Measurements from ENCODE around the gene MAN2B2. TPM values are rescaled to one million over a fixed set of nuclear protein-coding genes. Genes with fewer than 3 reads are reported as not detected.

MAN2B2 gene
- total RNA-seq, 2 experiments from 2014 or later, result 10.8 to 13.0 TPM

- ChIA-PET POLR2A (no interaction called here), CTCF (interaction anchor here (2.0 kb wide), 1 partner anchor 13 kb away, joined by 15 read pairs; no protein-coding TSS in a partner anchor)
- DNase-seq (no peak), ATAC-seq (no peak)
- Mint-ChIP-seq H3K27ac (no peak overlapping the region), H3K4me1 (ENCODE audit: low read depth) (no peaks in the 10 kb centered on the region), H3K9me3 (peaks cover 10% of the 10 kb centered on the region), H3K27me3 (peaks cover 19% of the 10 kb centered on the region), H3K36me3 (ENCODE audit: low read depth) (peaks cover 3% of the 10 kb centered on the region), H3K4me3 (no peak overlapping the region)
- intact Hi-C loops (cut with micrococcal nuclease), result no loop called here
- TF ChIP-seq, protein P1, sequence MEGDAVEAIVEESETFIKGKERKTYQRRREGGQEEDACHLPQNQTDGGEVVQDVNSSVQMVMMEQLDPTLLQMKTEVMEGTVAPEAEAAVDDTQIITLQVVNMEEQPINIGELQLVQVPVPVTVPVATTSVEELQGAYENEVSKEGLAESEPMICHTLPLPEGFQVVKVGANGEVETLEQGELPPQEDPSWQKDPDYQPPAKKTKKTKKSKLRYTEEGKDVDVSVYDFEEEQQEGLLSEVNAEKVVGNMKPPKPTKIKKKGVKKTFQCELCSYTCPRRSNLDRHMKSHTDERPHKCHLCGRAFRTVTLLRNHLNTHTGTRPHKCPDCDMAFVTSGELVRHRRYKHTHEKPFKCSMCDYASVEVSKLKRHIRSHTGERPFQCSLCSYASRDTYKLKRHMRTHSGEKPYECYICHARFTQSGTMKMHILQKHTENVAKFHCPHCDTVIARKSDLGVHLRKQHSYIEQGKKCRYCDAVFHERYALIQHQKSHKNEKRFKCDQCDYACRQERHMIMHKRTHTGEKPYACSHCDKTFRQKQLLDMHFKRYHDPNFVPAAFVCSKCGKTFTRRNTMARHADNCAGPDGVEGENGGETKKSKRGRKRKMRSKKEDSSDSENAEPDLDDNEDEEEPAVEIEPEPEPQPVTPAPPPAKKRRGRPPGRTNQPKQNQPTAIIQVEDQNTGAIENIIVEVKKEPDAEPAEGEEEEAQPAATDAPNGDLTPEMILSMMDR (IDR thresholded peaks at IDR 0.05), result no peak
Measured at GRCh38 chr4:6548882-6549230, 26.1 kb upstream of the MAN2B2 start.

- Mint-ChIP-seq H3K4me3 (no peak overlapping the region), H3K27ac (no peak overlapping the region), H3K36me3 (ENCODE audit: low read depth) (peaks cover 3% of the 10 kb centered on the region), H3K9me3 (peaks cover 10% of the 10 kb centered on the region), H3K4me1 (ENCODE audit: low read depth) (no peaks in the 10 kb centered on the region), H3K27me3 (peaks cover 19% of the 10 kb centered on the region)
- POLR2A ChIA-PET, result no interaction called here
- CTCF ChIA-PET, result no interaction called here
- ATAC-seq, result no peak
- TF ChIP-seq, protein P1 (IDR thresholded peaks at IDR 0.05), result no peak
- DNase-seq, result no peak
- intact Hi-C loops (cut with micrococcal nuclease), result no loop called here
Measured at GRCh38 chr4:6549445-6549844, 25.5 kb upstream of the MAN2B2 start.

DNA sequence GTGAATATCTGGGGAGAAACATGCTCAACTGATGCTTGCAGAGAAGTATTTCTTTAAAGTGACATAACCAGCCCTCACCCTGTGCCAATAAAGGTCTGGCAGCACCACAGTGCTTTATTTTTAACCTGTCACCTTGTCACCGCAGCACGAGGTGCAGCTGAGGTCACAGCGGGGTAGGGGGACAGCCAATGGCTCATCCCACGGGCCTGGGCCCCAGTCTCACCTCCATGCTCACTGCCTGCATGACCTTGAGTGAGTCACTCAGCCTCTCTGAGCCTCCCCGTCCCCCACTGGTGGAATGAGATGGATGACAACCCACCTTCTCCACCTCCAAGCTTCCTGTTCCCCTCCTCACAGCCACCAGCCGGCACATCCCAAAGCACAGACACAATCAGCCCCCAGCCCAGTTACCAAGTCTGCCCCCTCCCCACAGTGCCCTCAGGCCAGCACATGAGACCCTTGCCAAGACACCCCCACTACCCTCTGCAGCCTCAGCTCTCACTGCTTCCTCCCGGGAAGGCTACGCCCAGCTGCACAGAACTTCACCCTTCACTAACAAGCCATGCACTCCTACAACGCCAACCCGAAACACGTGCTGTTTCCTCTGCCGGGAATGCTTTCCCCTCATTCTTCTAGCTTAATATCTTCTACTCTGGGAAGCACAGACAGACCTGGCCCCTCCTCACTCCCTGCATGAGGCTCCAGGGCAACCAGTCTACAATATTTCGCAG, 24.9 kb upstream of the MAN2B2 start:
- intact Hi-C loops (cut with micrococcal nuclease), result no loop called here
- ATAC-seq (no peak), DNase-seq (no peak)
- CTCF ChIA-PET, result interaction anchor here (1.0 kb wide), 1 partner anchor 223 kb away, joined by 3 read pairs; no protein-coding TSS in a partner anchor
- Mint-ChIP-seq H3K9me3 (peaks cover 10% of the 10 kb centered on the region), H3K27ac (no peak overlapping the region), H3K4me3 (no peak overlapping the region), H3K4me1 (ENCODE audit: low read depth) (no peaks in the 10 kb centered on the region), H3K36me3 (ENCODE audit: low read depth) (peaks cover 3% of the 10 kb centered on the region), H3K27me3 (peaks cover 19% of the 10 kb centered on the region)
- POLR2A ChIA-PET, result no interaction called here
- TF ChIP-seq, protein P1 (IDR thresholded peaks at IDR 0.05), result no peak

- H3K4me1 Mint-ChIP-seq (ENCODE audit: low read depth), result no peaks in the 10 kb centered on the region
- ChIA-PET CTCF (interaction anchor here (1.0 kb wide), 1 partner anchor 223 kb away, joined by 3 read pairs; no protein-coding TSS in a partner anchor), POLR2A (interaction anchor here (1.0 kb wide), 1 partner anchor 15 kb away, joined by 3 read pairs; no protein-coding TSS in a partner anchor)
- peaks cover 17% of the 10 kb centered on the region for H3K27me3 Mint-ChIP-seq
- H3K27ac Mint-ChIP-seq, result no peak overlapping the region
- TF ChIP-seq, protein P1 (IDR thresholded peaks at IDR 0.05), result no peak
- ATAC-seq (no peak), DNase-seq (no peak)
- no peak overlapping the region for H3K4me3 Mint-ChIP-seq
- intact Hi-C loops (cut with micrococcal nuclease), result no loop called here
- H3K36me3 Mint-ChIP-seq (ENCODE audit: low read depth), result peaks cover 3% of the 10 kb centered on the region
- H3K9me3 Mint-ChIP-seq, result peaks cover 10% of the 10 kb centered on the region
Measured at GRCh38 chr4:6550821-6551220, 24.2 kb upstream of the MAN2B2 start.

GRCh38 chr4:6551660-6552059, 23.3 kb upstream of the MAN2B2 start:
- H3K27me3 Mint-ChIP-seq, result peaks cover 23% of the 10 kb centered on the region
- intact Hi-C loops (cut with micrococcal nuclease), result no loop called here
- H3K27ac Mint-ChIP-seq, result no peak overlapping the region
- CTCF ChIA-PET, result no interaction called here
- no peaks in the 10 kb centered on the region for H3K4me1 Mint-ChIP-seq (ENCODE audit: low read depth)
- no peak for DNase-seq
- H3K36me3 Mint-ChIP-seq (ENCODE audit: low read depth), result peaks cover 3% of the 10 kb centered on the region
- ATAC-seq, result no peak
- POLR2A ChIA-PET, result interaction anchor here (1.0 kb wide), 1 partner anchor 16 kb away, joined by 3 read pairs; no protein-coding TSS in a partner anchor
- TF ChIP-seq, protein P1 (IDR thresholded peaks at IDR 0.05), result no peak
- H3K4me3 Mint-ChIP-seq, result no peak overlapping the region
- peaks cover 10% of the 10 kb centered on the region for H3K9me3 Mint-ChIP-seq

All from activated CD8-positive, alpha-beta T cell treated with anti-CD3 and anti-CD28 coated beads for 36 hours (primary cell).